ENCODE data around the gene VSIG4.

VSIG4 gene

GRCh38 chrX:66002824-66003680 is 36.8 kb downstream of the VSIG4 start:
- no peaks in the 10 kb centered on the region for H3K79me2 ChIP-seq
- H3K36me3 ChIP-seq (ENCODE audit: control insufficient read depth, insufficient read depth, low read length) = no peaks in the 10 kb centered on the region
- H3K27ac ChIP-seq = no peak overlapping the region
- H3K4me1 ChIP-seq = no peaks in the 10 kb centered on the region
- H3K9me3 ChIP-seq (ENCODE audit: control insufficient read depth, low read length) = no peaks in the 10 kb centered on the region
- H3K27me3 ChIP-seq (ENCODE audit: control insufficient read depth, insufficient read depth, low read length) = no peaks in the 10 kb centered on the region
- H3K4me3 ChIP-seq (ENCODE audit: low read depth, low read length) = no peak overlapping the region
- H2AFZ ChIP-seq = no peak overlapping the region
- H3K9ac ChIP-seq = no peak overlapping the region
- TF ChIP-seq, protein P1, sequence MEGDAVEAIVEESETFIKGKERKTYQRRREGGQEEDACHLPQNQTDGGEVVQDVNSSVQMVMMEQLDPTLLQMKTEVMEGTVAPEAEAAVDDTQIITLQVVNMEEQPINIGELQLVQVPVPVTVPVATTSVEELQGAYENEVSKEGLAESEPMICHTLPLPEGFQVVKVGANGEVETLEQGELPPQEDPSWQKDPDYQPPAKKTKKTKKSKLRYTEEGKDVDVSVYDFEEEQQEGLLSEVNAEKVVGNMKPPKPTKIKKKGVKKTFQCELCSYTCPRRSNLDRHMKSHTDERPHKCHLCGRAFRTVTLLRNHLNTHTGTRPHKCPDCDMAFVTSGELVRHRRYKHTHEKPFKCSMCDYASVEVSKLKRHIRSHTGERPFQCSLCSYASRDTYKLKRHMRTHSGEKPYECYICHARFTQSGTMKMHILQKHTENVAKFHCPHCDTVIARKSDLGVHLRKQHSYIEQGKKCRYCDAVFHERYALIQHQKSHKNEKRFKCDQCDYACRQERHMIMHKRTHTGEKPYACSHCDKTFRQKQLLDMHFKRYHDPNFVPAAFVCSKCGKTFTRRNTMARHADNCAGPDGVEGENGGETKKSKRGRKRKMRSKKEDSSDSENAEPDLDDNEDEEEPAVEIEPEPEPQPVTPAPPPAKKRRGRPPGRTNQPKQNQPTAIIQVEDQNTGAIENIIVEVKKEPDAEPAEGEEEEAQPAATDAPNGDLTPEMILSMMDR (IDR thresholded peaks at IDR 0.05) = no peak
- H3K4me2 ChIP-seq (ENCODE audit: low read length) = no peak overlapping the region

DNA sequence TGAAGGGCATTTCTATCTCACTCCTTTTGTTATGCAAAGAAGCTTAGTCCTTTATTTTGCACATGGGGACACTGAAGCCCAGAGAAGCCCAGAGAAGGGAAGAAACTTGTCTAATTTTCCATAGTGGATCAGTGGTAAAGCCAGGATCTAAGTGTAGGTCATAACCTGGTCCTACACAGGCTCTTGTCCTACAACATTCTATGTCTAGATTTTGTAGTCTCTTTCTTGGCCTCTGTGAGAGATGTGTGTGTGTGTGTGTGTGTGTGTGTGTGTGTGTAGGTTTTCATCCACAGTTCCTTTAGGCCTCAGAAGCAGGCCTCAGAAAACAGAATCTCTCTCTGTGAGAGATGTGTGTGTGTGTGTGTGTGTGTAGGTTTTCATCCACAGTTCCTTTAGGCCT is 38.3 kb downstream of the VSIG4 start:
- TF ChIP-seq, protein P1 (IDR thresholded peaks at IDR 0.05) = no peak
- Histone ChIP-seq H3K9ac (no peak overlapping the region), H3K79me2 (no peaks in the 10 kb centered on the region), H3K27ac (no peak overlapping the region), H3K4me2 (ENCODE audit: low read length) (no peak overlapping the region), H3K9me3 (ENCODE audit: control insufficient read depth, low read length) (no peaks in the 10 kb centered on the region), H3K4me1 (no peaks in the 10 kb centered on the region), H3K36me3 (ENCODE audit: control insufficient read depth, insufficient read depth, low read length) (no peaks in the 10 kb centered on the region), H3K4me3 (ENCODE audit: low read depth, low read length) (no peak overlapping the region), H2AFZ (no peak overlapping the region), H3K27me3 (ENCODE audit: control insufficient read depth, insufficient read depth, low read length) (no peaks in the 10 kb centered on the region)

DNA sequence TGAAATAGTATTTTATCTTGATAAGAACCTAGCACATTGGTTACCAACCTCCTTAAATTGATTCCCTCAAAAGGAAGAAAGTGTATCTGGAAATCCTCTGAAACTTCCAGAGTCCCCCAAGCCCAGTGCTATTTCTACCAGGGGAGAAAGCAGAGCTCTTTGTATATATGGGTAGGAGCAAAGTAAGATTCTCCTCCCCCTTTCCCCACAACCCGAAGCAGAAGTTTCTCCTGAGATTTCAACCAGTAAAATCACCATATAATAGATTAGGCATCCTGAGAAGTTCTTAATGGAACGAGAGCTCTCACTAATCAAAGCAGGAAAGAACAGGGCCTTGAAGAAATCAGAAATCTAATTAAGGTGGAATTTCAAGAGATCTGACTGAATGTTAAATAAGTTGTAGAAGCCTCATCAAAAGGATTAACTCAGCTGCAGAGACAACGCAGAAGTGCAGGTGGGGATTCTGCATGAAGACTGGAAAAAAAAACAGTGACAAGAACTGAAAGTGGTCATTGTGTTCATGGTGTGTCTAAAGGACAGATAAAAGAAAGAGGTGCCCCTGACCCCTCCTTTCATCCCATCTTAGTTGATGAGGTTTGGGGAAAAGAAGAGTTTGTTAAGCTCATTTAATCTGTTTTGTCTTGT is 39.1 kb downstream of the VSIG4 start:
- H3K27ac ChIP-seq = no peak overlapping the region
- H3K36me3 ChIP-seq (ENCODE audit: control insufficient read depth, insufficient read depth, low read length) = no peaks in the 10 kb centered on the region
- no peaks in the 10 kb centered on the region for H3K79me2 ChIP-seq
- H3K9me3 ChIP-seq (ENCODE audit: control insufficient read depth, low read length) = no peaks in the 10 kb centered on the region
- TF ChIP-seq, protein P1 (IDR thresholded peaks at IDR 0.05) = no peak
- no peak overlapping the region for H2AFZ ChIP-seq
- H3K27me3 ChIP-seq (ENCODE audit: control insufficient read depth, insufficient read depth, low read length) = no peaks in the 10 kb centered on the region
- no peaks in the 10 kb centered on the region for H3K4me1 ChIP-seq
- H3K4me3 ChIP-seq (ENCODE audit: low read depth, low read length) = no peak overlapping the region
- no peak overlapping the region for H3K9ac ChIP-seq
- no peak overlapping the region for H3K4me2 ChIP-seq (ENCODE audit: low read length)

DNA sequence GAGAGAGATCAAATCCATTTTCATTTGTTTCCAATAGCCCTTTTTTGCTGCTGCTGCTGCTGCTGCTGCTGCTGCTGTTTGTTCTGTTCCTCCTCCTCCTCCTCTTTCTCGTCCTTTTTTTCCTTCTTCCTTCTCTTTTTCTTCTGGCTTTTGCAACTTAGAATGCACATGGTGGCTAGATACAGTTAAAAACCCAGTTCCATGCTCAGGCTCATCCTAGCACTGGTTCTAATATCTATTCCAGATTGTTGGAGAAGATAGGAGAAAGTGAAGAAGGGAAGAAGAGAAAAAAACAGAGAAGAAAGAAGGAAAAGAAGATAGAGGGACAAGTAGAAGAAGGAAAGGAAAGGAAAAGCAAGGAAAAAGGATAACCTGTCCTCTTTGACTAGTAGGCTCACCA is 39.7 kb downstream of the VSIG4 start:
- Histone ChIP-seq H3K4me1 (no peaks in the 10 kb centered on the region), H3K36me3 (ENCODE audit: control insufficient read depth, insufficient read depth, low read length) (no peaks in the 10 kb centered on the region), H3K4me3 (ENCODE audit: low read depth, low read length) (no peak overlapping the region), H3K79me2 (no peaks in the 10 kb centered on the region), H3K4me2 (ENCODE audit: low read length) (no peak overlapping the region), H3K9ac (no peak overlapping the region), H3K9me3 (ENCODE audit: control insufficient read depth, low read length) (no peaks in the 10 kb centered on the region), H2AFZ (no peak overlapping the region), H3K27me3 (ENCODE audit: control insufficient read depth, insufficient read depth, low read length) (no peaks in the 10 kb centered on the region), H3K27ac (no peak overlapping the region)
- TF ChIP-seq, protein P1 (IDR thresholded peaks at IDR 0.05) = no peak
